IMR-90 (cell line): Measurements from ENCODE around the gene TUBB2B. TPM values are rescaled to one million over a fixed set of nuclear protein-coding genes. Genes with fewer than 3 reads are reported as not detected.

Experiments used
- ATAC-seq: fragments of 200-7000 bp; cut with Tn5 transposase; 2 replicates; pipeline ENCODE4 v1.9.1; 2020; ENCODE audit warnings: low read depth, mild to moderate bottlenecking, moderate library complexity
- BruUV-seq: library from RNA; stranded (reverse); fragments of 400-500 nt; replicated peaks from 2 replicates; lab custom pipeline; 2021; lab: Mats Ljungman, UMichigan
- CTCF ChIA-PET: fragments of 300-600 bp; formaldehyde crosslinking; extraction: SDS; loops from one replicate; lab custom pipeline; 2021; ENCODE audit warnings: antibody characterized with exemption; lab: Yijun Ruan, JAX
- POLR2A ChIA-PET: fragments of 300-600 bp; sonication (Branson Sonifier 250); formaldehyde crosslinking; loops from one replicate; lab custom pipeline; 2022; ENCODE audit warnings: antibody characterized with exemption; ENCODE audit not compliant: unreplicated experiment; lab: Charles Lee
- DNase-seq: peaks from one replicate; pipeline ENCODE4 v3.0.0; 2013
- H2AFZ ChIP-seq: replicated peaks from 2 replicates; pipeline ENCODE3; 2013; ENCODE audit warnings: low read length, mild to moderate bottlenecking; ENCODE audit not compliant: poor library complexity
- H2AK5ac ChIP-seq: 2 replicates; pipeline ENCODE4 v1.6.1; 2013; ENCODE audit warnings: low read depth, low read length, inconsistent platforms
- H2AK9ac ChIP-seq: replicated peaks from 2 replicates; pipeline ENCODE3; 2013; ENCODE audit warnings: mild to moderate bottlenecking, low read depth, low read length, moderate library complexity; ENCODE audit not compliant: poor library complexity
- H2BK120ac ChIP-seq: 2 replicates; pipeline ENCODE4 v1.6.1; 2013; ENCODE audit warnings: low read depth, low read length, inconsistent platforms
- H2BK15ac ChIP-seq: 3 replicates; pipeline ENCODE4 v1.6.1; 2013; ENCODE audit warnings: low read depth, low read length, inconsistent platforms
- H2BK20ac ChIP-seq: 2 replicates; pipeline ENCODE4 v1.6.1; 2013; ENCODE audit warnings: low read depth, mild to moderate bottlenecking, inconsistent platforms, low read length, moderate library complexity
- H2BK5ac ChIP-seq: 2 replicates; pipeline ENCODE4 v1.6.1; 2013; ENCODE audit warnings: mild to moderate bottlenecking, low read depth, low read length, inconsistent platforms; ENCODE audit not compliant: poor library complexity, severe bottlenecking
- H3K14ac ChIP-seq: replicated peaks from 2 replicates; pipeline ENCODE4 v1.6.1; 2013; ENCODE audit warnings: low read depth, low read length, inconsistent platforms
- H3K18ac ChIP-seq: 2 replicates; pipeline ENCODE4 v1.6.1; 2013; ENCODE audit warnings: low read depth, low read length, control low read depth
- H3K23ac ChIP-seq: 2 replicates; pipeline ENCODE4 v1.6.1; 2013; ENCODE audit warnings: low read depth, low read length, inconsistent platforms
- H3K27ac ChIP-seq: 2 replicates; pipeline ENCODE4 v1.5.1; 2013; ENCODE audit warnings: mild to moderate bottlenecking, control low read depth, low read length; ENCODE audit not compliant: insufficient read depth
- H3K27me3 ChIP-seq: 2 replicates; pipeline ENCODE4 v1.6.1; 2013; ENCODE audit warnings: low read length; ENCODE audit not compliant: control insufficient read depth, insufficient read depth
- H3K36me3 ChIP-seq: 2 replicates; pipeline ENCODE4 v1.6.1; 2013; ENCODE audit warnings: low read length, mixed read lengths; ENCODE audit not compliant: control insufficient read depth, insufficient read depth
- H3K4ac ChIP-seq: 2 replicates; pipeline ENCODE4 v1.6.1; 2013; ENCODE audit warnings: low read depth, low read length, inconsistent platforms
- H3K4me1 ChIP-seq: 2 replicates; pipeline ENCODE4 v1.6.1; 2013; ENCODE audit warnings: low read length, mixed read lengths; ENCODE audit not compliant: control insufficient read depth, insufficient read depth
- H3K4me2 ChIP-seq: 2 replicates; pipeline ENCODE4 v1.6.1; 2013; ENCODE audit warnings: low read depth, mild to moderate bottlenecking, control low read depth, low read length, moderate library complexity
- H3K4me3 ChIP-seq: 2 replicates; pipeline ENCODE4 v1.5.1; 2013; ENCODE audit warnings: low read depth, mild to moderate bottlenecking, control low read depth, low read length, moderate library complexity; ENCODE audit not compliant: insufficient read depth
- H3K56ac ChIP-seq: 2 replicates; pipeline ENCODE4 v1.6.1; 2013; ENCODE audit warnings: low read length, inconsistent platforms; ENCODE audit not compliant: insufficient read depth; ENCODE audit errors: extremely low read depth
- H3K79me1 ChIP-seq, 2 experiments: 2 replicates each; pipeline ENCODE4 v1.6.1; 2013; ENCODE audit warnings: low read length in 2 of 2, inconsistent platforms in 1 of 2, low read depth in 1 of 2
- H3K9ac ChIP-seq: 2 replicates; pipeline ENCODE4 v1.6.1; 2013; ENCODE audit warnings: low read depth, low read length, control low read depth
- H3K9me1 ChIP-seq: 2 replicates; pipeline ENCODE4 v1.6.1; 2013; ENCODE audit warnings: low read length, inconsistent platforms; ENCODE audit not compliant: insufficient read depth
- H3K9me3 ChIP-seq: 2 replicates; pipeline ENCODE4 v1.6.1; 2013; ENCODE audit warnings: low read length; ENCODE audit not compliant: control insufficient read depth, insufficient read depth
- H4K20me1 ChIP-seq: 2 replicates; pipeline ENCODE4 v1.6.1; 2013; ENCODE audit warnings: low read length, inconsistent platforms; ENCODE audit not compliant: insufficient read depth
- H4K5ac ChIP-seq: 2 replicates; pipeline ENCODE4 v1.6.1; 2013; ENCODE audit warnings: mild to moderate bottlenecking, low read depth, low read length, control low read depth
- H4K8ac ChIP-seq, 2 experiments: 2 replicates each; pipeline ENCODE4 v1.6.1; 2013; ENCODE audit warnings: low read depth in 2 of 2, low read length in 2 of 2, control low read depth in 1 of 2, inconsistent platforms in 1 of 2
- H4K91ac ChIP-seq: 2 replicates; pipeline ENCODE4 v1.6.1; 2013; ENCODE audit warnings: low read depth, low read length, inconsistent platforms; ENCODE audit not compliant: insufficient read depth
- BHLHE40 ChIP-seq: fragments of 150-350 bp; IDR thresholded peaks from 2 replicates; pipeline ENCODE4 v1.6.1; 2016; ENCODE audit warnings: mild to moderate bottlenecking, low read depth, low read length
- CEBPB ChIP-seq: IDR thresholded peaks from 2 replicates; pipeline ENCODE4 v1.6.1; 2012; ENCODE audit warnings: low read depth, low read length, improper control_type of control experiment
- MAFK ChIP-seq: IDR thresholded peaks from 2 replicates; pipeline ENCODE4 v1.6.1; 2012; ENCODE audit warnings: low read depth, low read length, improper control_type of control experiment
- RCOR1 ChIP-seq: IDR thresholded peaks from 2 replicates; pipeline ENCODE4 v1.6.1; 2012; ENCODE audit warnings: mild to moderate bottlenecking, low read length, improper control_type of control experiment; ENCODE audit not compliant: insufficient replicate concordance
- WGBS, 2 experiments: methylation state at CpG; one replicate each; pipeline versions ENCODE4 v1.1.5 to v1.1.7; 2013; ENCODE audit warnings: missing lambda C conversion rate in 2 of 2; ENCODE audit not compliant: insufficient read length in 1 of 2; ENCODE audit errors: extremely low coverage in 2 of 2; 5-methylcytosine and 5-hydroxymethylcytosine counted together
- dilution Hi-C: fragments of 300-500 bp; cut with HindIII; formaldehyde crosslinking; loops from one replicate; pipeline ENCODE4 v1.14.3; 2018; ENCODE audit warnings: low sequenced_read_pairs; ENCODE audit not compliant: unreplicated experiment
- in situ Hi-C: fragments of 300-500 bp; cut with MboI; formaldehyde crosslinking; loops from 3 replicates; pipeline ENCODE4 v1.14.3; 2019; ENCODE audit warnings: low sequenced_read_pairs, inconsistent platforms, mixed read lengths
- intact Hi-C: fragments of 100-400 bp; cut with micrococcal nuclease; formaldehyde crosslinking; loops from 2 replicates; pipeline ENCODE4 v1.10.0; 2022
- polyA plus RNA-seq, 3 experiments: library from polyadenylated mRNA; depleted of rRNA; stranded (reverse); fragments of >200 nt; gene quantifications; 2 replicates each; pipeline ENCODE4 v1.2.3, GENCODE V29; 2012; ENCODE audit warnings: low replicate concordance in 1 of 3
- total RNA-seq: library from RNA; depleted of rRNA; stranded (reverse); fragments of >200 nt; gene quantifications from 2 replicates; pipeline ENCODE4 v1.2.3, GENCODE V29; 2012

The TUBB2B gene
- total and polyA plus RNA-seq, 2 of the 4 experiments (the other 2 are of a cell fraction), result 13.6 to 21.1 TPM

DNA sequence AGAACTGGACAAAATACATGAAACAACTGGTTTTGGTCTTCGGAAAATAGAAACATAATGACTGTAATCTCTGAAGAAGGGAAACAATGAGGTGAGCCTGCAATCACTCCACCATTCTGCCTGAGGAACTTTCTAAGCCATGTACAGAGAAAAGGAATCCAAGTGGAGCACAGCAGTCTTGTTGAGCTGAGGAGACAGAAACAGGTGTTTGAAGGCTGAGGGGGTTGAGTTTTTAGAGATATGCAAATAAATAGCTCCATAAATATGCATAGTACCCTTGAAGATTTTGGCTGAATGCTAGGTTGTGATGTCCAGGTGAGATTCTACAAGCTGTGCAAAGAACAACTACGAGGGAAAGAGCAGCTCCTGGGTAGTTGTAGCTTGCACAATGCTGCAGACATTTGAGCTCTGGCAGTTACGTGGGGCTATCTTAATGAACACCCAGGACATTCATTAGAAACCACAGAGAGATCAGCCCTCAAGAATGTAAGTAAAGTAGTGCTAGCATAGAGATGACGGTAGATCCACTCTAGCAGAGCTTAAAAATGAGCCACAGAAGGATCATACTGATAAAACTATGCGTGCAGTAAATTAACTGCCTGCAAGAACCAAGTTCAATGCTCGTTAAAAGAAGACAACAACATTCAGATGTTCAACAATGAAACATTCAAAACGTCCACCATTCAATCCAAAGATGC lies 24.3 kb downstream of the TUBB2B start:
- ATAC-seq, result peak; percentile 71
- Histone ChIP-seq H2BK120ac (no peak overlapping the region), H3K56ac (no peak overlapping the region), H4K20me1 (no peaks in the 10 kb centered on the region), H3K4ac (no peak overlapping the region), H3K9me3 (no peaks in the 10 kb centered on the region), H3K4me2 (peak overlapping the region; percentile 8; the same call in 1 of the 2 replicates), H4K91ac (no peak overlapping the region), H4K8ac (no peak overlapping the region), H3K79me1 (no peaks in the 10 kb centered on the region), H2AK9ac (no peak overlapping the region), H4K5ac (no peak overlapping the region), H3K18ac (no peak overlapping the region), H2AFZ (no peak overlapping the region), H2AK5ac (no peak overlapping the region), H3K9ac (no peak overlapping the region), H2BK15ac (no peak overlapping the region), H3K23ac (no peak overlapping the region), H3K27ac (no peak overlapping the region), H3K4me3 (no peak overlapping the region), H3K36me3 (no peaks in the 10 kb centered on the region), H2BK5ac (peak overlapping the region; percentile 55), H2BK20ac (no peak overlapping the region), H3K9me1 (peaks cover 6% of the 10 kb centered on the region), H3K27me3 (peaks cover 4% of the 10 kb centered on the region; the same call in 1 of the 2 replicates), H3K14ac (no peak overlapping the region), H3K4me1 (peaks cover 6% of the 10 kb centered on the region; the same call in 1 of the 2 replicates)
- BruUV-seq, result no TSS peak
- dilution Hi-C loops, result no loop called here
- POLR2A ChIA-PET, result no interaction called here
- TF ChIP-seq RCOR1 (no peak), CEBPB (peak; percentile 79), BHLHE40 (0 out of 2 replicates have a peak, but pooled peaks have one; percentile 13), MAFK (no peak)
- DNase-seq, result peak; percentile 81
- CTCF ChIA-PET, result no interaction called here
- 72% methylated on average over 2 of the region's 7 CpGs; no CpG with 5 or more reads in 1 of the 2 experiments for WGBS, 2 experiments
- intact Hi-C loops, result no loop called here
- in situ Hi-C loops, result no loop called here
